AG09319 (cell line): Measurements from ENCODE around the gene TBX15.

ENCODE experiments used
- DNase-seq: peaks from one replicate; pipeline ENCODE4 v3.0.0-alpha.2; 2010; ENCODE audit warnings: low read depth; ENCODE audit errors: extremely low read depth
- TF ChIP-seq, protein P1 (sequence below): IDR thresholded peaks from 2 replicates; pipeline ENCODE4 v1.5.1; 2011; ENCODE audit warnings: low read depth, mild to moderate bottlenecking, inconsistent platforms, low read length, moderate library complexity

Gene TBX15

DNA sequence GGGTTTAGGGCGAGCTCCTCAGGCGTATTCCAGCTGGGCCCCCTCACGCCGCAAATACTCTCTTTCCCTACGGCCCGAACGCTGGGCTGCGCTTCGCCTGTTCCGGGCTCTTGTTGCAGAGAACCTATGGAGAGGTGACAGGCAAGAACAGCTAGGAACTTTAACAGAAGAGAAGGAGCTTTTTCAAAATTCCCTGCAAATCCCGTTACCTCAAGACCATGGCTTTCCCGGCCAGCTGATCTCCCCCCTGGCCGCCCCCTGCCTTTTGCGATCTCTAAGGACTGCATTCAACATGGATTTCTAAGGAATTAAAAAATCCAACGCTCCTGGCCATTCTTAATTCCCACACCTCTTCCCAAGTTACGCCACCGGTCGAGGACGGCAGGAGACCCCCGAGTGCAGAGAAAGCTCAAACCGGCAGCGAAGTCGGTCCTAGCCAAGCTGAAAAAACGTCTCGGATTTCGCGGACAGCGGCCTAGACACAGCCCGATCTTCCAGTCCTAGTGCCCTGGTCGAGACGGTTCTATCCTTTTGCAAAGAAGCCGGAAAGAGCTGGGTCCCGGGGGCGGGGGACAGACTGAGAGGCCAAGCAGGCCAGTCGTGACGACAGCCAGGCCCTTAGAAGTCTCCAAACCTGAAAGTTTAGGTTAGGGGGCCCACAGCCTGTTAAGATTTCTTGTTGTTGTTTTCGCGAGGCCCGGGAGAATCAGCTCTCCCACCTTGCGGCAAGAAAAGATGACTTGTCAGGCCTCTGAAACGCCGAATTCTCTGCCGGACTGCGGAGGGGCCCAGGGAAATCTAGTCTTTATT, 1.1 kb upstream of the TBX15 start:
- TF ChIP-seq, protein P1, sequence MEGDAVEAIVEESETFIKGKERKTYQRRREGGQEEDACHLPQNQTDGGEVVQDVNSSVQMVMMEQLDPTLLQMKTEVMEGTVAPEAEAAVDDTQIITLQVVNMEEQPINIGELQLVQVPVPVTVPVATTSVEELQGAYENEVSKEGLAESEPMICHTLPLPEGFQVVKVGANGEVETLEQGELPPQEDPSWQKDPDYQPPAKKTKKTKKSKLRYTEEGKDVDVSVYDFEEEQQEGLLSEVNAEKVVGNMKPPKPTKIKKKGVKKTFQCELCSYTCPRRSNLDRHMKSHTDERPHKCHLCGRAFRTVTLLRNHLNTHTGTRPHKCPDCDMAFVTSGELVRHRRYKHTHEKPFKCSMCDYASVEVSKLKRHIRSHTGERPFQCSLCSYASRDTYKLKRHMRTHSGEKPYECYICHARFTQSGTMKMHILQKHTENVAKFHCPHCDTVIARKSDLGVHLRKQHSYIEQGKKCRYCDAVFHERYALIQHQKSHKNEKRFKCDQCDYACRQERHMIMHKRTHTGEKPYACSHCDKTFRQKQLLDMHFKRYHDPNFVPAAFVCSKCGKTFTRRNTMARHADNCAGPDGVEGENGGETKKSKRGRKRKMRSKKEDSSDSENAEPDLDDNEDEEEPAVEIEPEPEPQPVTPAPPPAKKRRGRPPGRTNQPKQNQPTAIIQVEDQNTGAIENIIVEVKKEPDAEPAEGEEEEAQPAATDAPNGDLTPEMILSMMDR, result no peak

DNA sequence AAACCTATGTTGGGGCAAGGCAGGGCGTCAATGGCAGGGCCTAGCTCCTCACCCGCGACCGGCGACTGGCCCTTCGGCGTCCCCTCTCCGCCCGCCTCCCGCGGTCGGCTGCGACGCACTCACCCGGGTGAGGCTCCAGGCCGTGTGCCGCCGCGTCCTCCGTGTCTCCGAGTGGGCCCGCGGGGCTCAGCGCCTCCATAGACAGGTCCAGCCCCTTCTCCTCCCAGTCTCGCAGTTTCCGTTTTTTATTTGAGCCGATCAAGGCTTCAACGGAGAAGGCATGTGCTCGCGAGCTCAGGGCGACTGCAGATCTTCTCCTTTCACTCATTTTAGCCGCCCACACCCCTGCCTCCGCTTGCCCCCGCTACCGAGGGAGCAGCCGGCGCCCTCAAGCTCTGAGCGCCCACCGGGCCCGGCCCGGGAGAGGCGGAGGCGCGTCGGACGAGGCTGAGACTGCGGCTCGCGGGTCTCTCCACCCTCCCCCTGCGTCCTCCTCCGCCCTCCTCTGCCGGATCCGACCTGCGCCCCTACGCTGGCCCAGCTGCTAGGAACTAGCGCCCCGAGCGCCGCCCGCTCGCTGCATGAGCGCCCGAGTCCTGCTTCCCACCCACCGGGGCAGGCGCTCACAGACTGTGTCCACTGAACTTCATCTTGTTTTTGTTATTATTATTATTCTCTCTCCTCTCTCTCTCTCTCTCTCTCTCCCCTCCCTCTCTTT, 516 bp downstream of the TBX15 start:
- no peak for DNase-seq

More for the DNA sequence above, 1.1 kb upstream of the TBX15 start:
- DNase-seq, result no peak

DNA sequence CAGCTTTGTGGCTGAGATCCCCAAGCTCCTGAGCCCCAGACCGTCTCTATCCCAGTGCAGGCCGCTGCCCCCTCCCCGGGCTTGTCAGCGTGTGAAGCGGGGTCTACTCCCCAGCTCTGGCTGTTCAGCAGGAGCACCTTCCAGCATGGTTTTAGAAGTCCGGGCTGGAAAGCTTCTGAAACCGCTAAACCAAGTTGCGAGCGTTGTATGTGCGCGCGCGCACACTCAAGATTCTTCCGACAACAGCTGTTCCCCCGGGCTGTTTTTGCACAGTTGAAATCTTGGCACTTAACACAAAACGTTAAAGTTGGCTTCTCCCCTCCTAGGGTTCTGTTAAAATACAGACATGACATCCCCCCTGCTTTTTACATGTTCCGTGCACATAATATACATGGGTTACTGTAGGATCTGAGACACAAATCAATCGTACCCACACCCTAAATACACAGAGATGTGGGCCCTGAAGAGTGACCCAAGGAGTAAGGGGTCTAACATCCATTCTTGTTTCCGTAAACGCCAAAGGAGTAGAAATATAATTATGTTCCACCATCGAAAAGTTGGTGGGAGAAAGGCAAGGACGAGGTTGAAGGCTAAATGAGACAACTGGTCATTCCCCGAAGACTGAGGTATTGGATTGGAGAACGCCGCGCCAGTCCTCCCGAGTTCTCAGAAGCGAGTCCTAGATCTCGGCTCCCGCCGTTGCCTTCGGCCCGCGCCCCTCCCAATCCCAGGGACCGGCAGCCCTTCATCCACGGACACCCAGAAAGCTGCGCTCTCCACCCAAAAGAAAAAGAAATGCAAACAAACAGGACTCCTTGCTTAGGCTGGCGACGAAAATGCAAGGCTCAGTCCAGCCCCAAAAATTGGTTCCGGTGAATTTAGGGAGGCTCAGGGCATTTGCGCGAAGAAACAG, 1.3 kb downstream of the TBX15 start:
- TF ChIP-seq, protein P1, result no peak

More for the DNA sequence above, 516 bp downstream of the TBX15 start:
- TF ChIP-seq, protein P1, result no peak

DNA sequence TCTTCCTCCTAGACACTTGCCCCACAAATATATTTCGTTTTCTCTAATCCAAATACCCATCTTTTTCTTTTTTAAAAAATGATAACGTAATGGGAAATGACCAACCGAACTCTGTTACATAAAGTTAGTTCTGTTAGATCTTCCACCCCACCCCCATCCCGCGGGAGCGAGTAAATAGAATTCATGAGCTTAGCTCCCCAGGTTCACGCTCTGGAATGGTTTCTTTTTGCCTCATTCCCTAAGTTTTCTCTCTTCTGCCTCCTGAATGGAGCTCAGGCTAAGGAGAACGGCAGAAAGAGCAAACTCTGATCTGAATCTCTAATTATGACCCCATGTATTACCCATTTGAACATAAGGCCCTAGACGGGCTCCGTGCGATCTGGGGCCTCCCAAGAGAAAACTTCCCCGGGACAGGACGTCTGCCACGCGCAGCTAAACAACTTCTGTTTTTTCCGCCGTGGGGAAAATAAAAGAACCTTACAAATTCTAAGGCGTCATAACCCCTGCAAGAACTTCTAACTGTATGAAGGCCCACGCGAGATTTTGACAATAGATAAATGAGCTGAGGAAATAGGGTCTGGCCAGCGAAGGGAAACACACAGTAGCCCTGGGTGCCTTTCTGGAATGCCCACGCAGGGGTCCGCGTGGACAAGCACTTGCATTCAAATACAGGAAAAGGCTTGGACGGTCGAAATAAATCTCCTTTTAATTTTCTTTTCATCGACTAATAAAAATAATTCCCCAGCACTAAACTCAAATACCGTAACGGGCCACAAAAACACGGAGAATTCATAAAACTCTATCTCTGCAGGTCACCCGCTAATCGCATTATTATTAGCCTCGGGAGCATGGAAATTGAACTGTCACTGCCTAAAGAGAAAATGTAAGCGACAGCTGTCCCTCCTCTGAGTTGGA, 2.2 kb downstream of the TBX15 start:
- no peak for DNase-seq
- TF ChIP-seq, protein P1, result no peak

More for the DNA sequence above, 1.3 kb downstream of the TBX15 start:
- DNase-seq, result no peak

DNA sequence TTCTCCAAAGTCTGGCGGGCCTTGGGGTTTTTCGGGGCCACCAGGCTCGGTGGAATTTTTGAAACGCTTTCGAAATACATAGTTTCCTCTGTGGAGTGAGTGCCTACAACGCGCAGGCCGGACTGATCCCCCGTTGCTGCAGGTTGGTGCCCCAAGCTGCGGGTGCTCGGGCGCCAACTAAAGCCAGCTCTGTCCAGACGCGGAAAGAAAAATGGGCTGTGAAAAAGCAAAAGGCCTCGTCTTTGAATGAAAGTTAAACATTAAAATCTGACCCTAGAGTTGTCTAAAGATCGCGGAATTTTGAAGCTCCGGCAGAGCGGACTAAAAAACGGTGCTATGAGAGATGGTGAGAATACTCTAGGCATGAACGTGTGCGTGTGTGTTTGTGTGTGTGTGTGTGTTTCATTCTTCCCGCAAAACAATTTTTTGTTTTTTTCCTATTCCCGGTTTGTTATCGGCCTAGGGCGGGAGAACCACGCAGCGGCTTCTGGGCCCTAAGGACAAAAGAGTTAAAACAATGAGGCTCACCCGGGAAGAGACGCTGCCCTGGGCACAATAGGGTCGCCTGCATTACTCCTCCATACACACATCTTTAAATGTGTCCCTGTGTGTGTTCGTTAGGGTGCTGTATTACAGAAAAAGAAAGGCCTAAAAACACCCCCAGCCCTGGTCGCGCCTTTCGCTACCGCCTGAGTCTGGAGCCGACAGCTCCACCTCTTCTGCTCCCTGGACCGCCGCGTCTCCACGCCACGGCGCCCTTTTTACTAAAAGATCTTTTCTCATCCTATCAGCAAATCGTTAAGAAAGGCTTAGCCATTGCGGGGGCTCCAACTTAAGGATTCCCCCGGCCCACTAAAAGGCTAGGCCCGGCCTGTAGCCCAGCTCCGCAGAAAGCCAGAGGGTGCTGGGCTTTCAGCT, 3.2 kb downstream of the TBX15 start:
- TF ChIP-seq, protein P1, result no peak
- no peak for DNase-seq
